Small intestine (tissue), 7 donors: ENCODE data around the gene CBX2. TPM values are rescaled to one million over a fixed set of nuclear protein-coding genes. Genes with fewer than 3 reads are reported as not detected.
"Not testable (repeated sequence)": the region's sequence is repeated elsewhere in the genome, so short reads cannot be mapped to it uniquely, and the experiment has no call there.

Source experiments
- DNase-seq, 2 donors: peaks; one replicate each; pipeline versions ENCODE4 v3.0.0 to v3.0.0-alpha.2; 2013
- FAIRE-seq: peaks from 2 replicates; lab custom pipeline; 2012; peaks lifted over from hg19 to GRCh38; lab: Jason Lieb, UNC
- H3K27ac ChIP-seq, 3 donors: one replicate each; pipeline ENCODE4 v1.5.1; 2013; ENCODE audit warnings: low read length in 2 of 3, mild to moderate bottlenecking in 2 of 3, control low read depth in 1 of 3, inconsistent platforms in 1 of 3, low read depth in 1 of 3, moderate library complexity in 1 of 3
- H3K27me3 ChIP-seq, 3 donors: one replicate each; pipeline ENCODE4 v1.6.1; 2013; ENCODE audit warnings: low read length in 3 of 3, inconsistent platforms in 1 of 3; ENCODE audit not compliant: control insufficient read depth in 3 of 3, insufficient read depth in 3 of 3
- H3K36me3 ChIP-seq, 3 donors: one replicate each; pipeline ENCODE4 v1.6.1; 2013; ENCODE audit warnings: low read length in 3 of 3, inconsistent platforms in 1 of 3, low read depth in 1 of 3, mild to moderate bottlenecking in 1 of 3, moderate library complexity in 1 of 3; ENCODE audit not compliant: control insufficient read depth in 3 of 3, insufficient read depth in 2 of 3
- H3K4me1 ChIP-seq, 3 donors: one replicate each; pipeline ENCODE4 v1.6.1; 2013; ENCODE audit warnings: low read length in 2 of 3, inconsistent platforms in 1 of 3, low read depth in 1 of 3, mild to moderate bottlenecking in 1 of 3, moderate library complexity in 1 of 3; ENCODE audit not compliant: control insufficient read depth in 3 of 3, insufficient read depth in 2 of 3
- H3K4me3 ChIP-seq, 3 donors: one replicate each; pipeline ENCODE4 v1.5.1; 2013; ENCODE audit warnings: low read length in 3 of 3, control low read depth in 1 of 3, inconsistent platforms in 1 of 3, low read depth in 1 of 3, mild to moderate bottlenecking in 1 of 3, moderate library complexity in 1 of 3
- H3K9me3 ChIP-seq, 2 donors: one replicate each; pipeline ENCODE4 v1.6.1; 2013; ENCODE audit warnings: low read depth in 1 of 2, low read length in 1 of 2; ENCODE audit not compliant: control insufficient read depth in 2 of 2, insufficient read depth in 1 of 2
- WGBS, 3 donors: extraction: QIAGEN DNeasy Blood & Tissue Kit; methylation state at CpG; one replicate each; pipeline ENCODE4 v1.1.7; 2013; 5-methylcytosine and 5-hydroxymethylcytosine counted together
- polyA plus RNA-seq, 4 donors: library from polyadenylated mRNA; stranded (reverse) in 3 of 4; unstranded in 1 of 4; fragments of 200-250 nt in 3 of 4; fragments of 120-200 nt in 1 of 4; gene quantifications; one replicate each; pipeline versions ENCODE4 v1.2.1 to v1.2.3, GENCODE V29; 2013
- donor health status: healthy with polysubstance abuse.
- donor health status: control.
- donor health status: control.
- donor health status: Bipolar disorder and iron deficiency.
- donor health status: healthy.

Gene CBX2
- polyA plus RNA-seq, 4 donors, result 0.22 to 12.0 (median 2.1) TPM

- H3K27me3 ChIP-seq, result peaks cover 0 to 32% (median 19%) of the 10 kb centered on the region in 3 donors
- peaks cover 0 to 10% (median 0%) of the 10 kb centered on the region in 3 donors for H3K4me1 ChIP-seq
- H3K9me3 ChIP-seq, result no peaks in the 10 kb centered on the region
- no peak for FAIRE-seq
- H3K36me3 ChIP-seq, result no peaks in the 10 kb centered on the region
- no peak overlapping the region for H3K27ac ChIP-seq
- no peak for DNase-seq
- H3K4me3 ChIP-seq, result no peak overlapping the region
- WGBS, 3 donors, result 61 to 76% (median 61%) methylated on average over 13 of the region's 13 CpGs
Observed at GRCh38 chr17:79752175-79752574, 25.8 kb upstream of the CBX2 start.

DNA sequence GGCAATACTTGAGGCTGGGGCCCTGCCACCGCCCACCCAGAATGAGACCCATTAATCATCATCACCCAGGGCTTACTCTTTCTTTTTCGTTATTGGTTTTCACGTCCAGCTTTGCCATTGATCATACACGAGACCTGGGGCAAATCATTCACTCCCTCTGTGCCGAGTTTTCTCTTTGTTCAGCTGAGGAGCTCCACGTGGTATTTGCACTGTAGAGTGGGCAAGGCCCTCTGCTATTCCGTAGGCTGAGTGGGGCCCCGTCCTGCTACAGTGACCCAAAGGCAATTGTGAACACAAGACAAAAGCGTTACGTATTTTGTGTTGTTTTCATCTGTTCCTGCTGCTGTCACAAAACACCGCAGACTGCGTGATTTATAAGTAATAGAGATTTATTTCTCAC lies 23.6 kb upstream of the CBX2 start:
- Histone ChIP-seq H3K9me3 (no peaks in the 10 kb centered on the region), H3K27me3 (peaks cover 0 to 17% (median 8%) of the 10 kb centered on the region in 3 donors), H3K4me3 (no peak overlapping the region), H3K4me1 (no peaks in the 10 kb centered on the region), H3K27ac (no peak overlapping the region), H3K36me3 (no peaks in the 10 kb centered on the region)
- FAIRE-seq (no peak), DNase-seq (no peak)
- 56 to 72% (median 64%) methylated on average over 12 of the region's 12 CpGs for WGBS, 3 donors

GRCh38 chr17:79754903-79755302 lies 23.0 kb upstream of the CBX2 start:
- H3K4me1 ChIP-seq, H3K36me3 ChIP-seq, H3K4me3 ChIP-seq, H3K27ac ChIP-seq, DNase-seq, FAIRE-seq, H3K9me3 ChIP-seq: not testable (repeated sequence)
- H3K27me3 ChIP-seq, result peaks cover 0 to 12% (median 6%) of the 10 kb centered on the region in 3 donors
- WGBS, 3 donors, result 76 to 89% (median 89%) methylated on average over 9 of the region's 9 CpGs

GRCh38 chr17:79755591-79755990 lies 22.4 kb upstream of the CBX2 start:
- no peak for DNase-seq

DNA sequence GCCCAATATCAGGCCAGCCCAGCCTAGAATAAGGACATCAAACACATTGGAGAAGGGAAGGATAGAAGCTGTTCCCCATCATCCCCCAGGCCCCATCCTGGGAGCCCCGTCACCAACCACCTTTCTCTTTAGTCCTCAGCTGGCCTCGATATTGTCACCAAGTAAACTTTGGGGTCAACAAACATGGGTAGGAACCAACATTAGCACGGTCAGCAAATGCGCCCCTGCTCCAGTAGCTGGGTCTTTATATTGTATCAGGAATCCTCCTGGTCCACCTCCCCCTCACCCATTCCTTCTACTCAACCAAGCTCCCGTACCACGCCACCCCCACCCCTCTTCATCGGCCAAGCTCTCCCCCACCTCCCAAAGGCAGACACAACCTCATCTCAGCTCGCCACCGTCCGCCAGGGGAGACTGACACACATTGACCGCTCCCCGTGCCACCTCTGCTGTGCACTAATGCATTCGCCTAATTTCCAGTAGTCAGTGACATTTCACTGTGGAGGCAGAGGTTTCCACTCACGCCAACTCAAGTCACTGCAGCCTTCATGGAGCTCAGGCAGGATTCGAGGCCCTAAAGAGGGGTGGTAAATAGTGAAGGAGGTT lies 20.7 kb upstream of the CBX2 start:
- H3K4me3 ChIP-seq, result no peak overlapping the region
- DNase-seq (no peak), FAIRE-seq (no peak)
- H3K27ac ChIP-seq, result no peak overlapping the region
- no peaks in the 10 kb centered on the region for H3K9me3 ChIP-seq
- no peaks in the 10 kb centered on the region for H3K36me3 ChIP-seq
- 89 to 94% (median 94%) methylated on average over 15 of the region's 15 CpGs for WGBS, 3 donors
- no peaks in the 10 kb centered on the region for H3K4me1 ChIP-seq
- peaks cover 0 to 3% (median 0%) of the 10 kb centered on the region in 3 donors for H3K27me3 ChIP-seq

More at GRCh38 chr17:79755591-79755990, 22.4 kb upstream of the CBX2 start:
- H3K27ac ChIP-seq, result no peak overlapping the region
- H3K27me3 ChIP-seq, result peaks cover 3 to 9% (median 3%) of the 10 kb centered on the region in 3 donors
- no peaks in the 10 kb centered on the region for H3K4me1 ChIP-seq
- 32 to 84% (median 41%) methylated on average over 14 of the region's 14 CpGs for WGBS, 3 donors
- no peaks in the 10 kb centered on the region for H3K36me3 ChIP-seq
- no peak for FAIRE-seq
- no peaks in the 10 kb centered on the region for H3K9me3 ChIP-seq
- H3K4me3 ChIP-seq, result no peak overlapping the region

- Histone ChIP-seq H3K4me3 (no peak overlapping the region), H3K27me3 (peaks cover 0 to 3% (median 0%) of the 10 kb centered on the region in 3 donors), H3K9me3 (no peaks in the 10 kb centered on the region), H3K4me1 (no peaks in the 10 kb centered on the region), H3K36me3 (no peaks in the 10 kb centered on the region), H3K27ac (no peak overlapping the region)
- FAIRE-seq (no peak), DNase-seq (no peak)
- WGBS, 3 donors, result 84 to 93% (median 91%) methylated on average over 6 of the region's 6 CpGs
Observed at GRCh38 chr17:79758271-79758670, 19.7 kb upstream of the CBX2 start.

DNA sequence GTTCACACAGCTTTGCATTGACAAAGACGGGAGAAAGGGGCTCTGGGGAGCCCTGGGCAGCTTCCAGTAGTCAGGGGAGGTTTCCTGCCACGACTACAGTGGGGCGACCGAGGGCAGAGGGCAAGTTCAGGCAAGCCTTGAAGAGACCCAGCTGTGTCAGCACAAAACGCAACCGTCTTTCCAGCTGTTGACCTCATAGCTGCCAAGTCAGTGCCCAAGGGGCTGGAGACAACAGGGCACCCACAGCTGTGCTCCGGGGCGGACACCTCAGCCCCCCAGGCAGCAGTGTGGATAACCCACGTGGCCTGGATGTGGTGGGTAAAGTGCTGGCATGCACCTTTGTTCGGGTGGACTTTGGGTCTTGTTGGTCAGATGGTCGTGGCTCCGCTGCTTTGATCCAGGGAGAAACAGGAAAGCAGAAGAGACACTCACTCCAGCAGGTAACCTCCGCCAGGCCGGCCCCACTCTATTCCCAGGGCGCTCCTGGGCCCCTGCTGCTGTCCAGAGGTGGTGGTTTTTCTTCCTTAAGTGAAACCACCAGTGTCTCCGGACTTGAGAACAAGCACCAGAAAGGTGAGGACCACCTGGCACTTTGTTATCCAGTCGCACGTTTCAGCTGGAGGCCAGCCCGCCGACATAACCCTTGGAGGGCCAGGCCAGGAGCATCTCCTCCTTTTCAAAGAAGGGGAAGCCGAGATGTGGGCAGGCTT lies 17.6 kb upstream of the CBX2 start:
- Histone ChIP-seq H3K27ac (no peak overlapping the region), H3K27me3 (peaks cover 0 to 3% (median 0%) of the 10 kb centered on the region in 3 donors), H3K4me3 (no peak overlapping the region), H3K36me3 (no peaks in the 10 kb centered on the region), H3K9me3 (no peaks in the 10 kb centered on the region), H3K4me1 (no peaks in the 10 kb centered on the region)
- 75 to 81% (median 79%) methylated on average over 21 of the region's 21 CpGs for WGBS, 3 donors
- DNase-seq (peak in 1 of 2 donors; percentile 17), FAIRE-seq (no peak)

DNA sequence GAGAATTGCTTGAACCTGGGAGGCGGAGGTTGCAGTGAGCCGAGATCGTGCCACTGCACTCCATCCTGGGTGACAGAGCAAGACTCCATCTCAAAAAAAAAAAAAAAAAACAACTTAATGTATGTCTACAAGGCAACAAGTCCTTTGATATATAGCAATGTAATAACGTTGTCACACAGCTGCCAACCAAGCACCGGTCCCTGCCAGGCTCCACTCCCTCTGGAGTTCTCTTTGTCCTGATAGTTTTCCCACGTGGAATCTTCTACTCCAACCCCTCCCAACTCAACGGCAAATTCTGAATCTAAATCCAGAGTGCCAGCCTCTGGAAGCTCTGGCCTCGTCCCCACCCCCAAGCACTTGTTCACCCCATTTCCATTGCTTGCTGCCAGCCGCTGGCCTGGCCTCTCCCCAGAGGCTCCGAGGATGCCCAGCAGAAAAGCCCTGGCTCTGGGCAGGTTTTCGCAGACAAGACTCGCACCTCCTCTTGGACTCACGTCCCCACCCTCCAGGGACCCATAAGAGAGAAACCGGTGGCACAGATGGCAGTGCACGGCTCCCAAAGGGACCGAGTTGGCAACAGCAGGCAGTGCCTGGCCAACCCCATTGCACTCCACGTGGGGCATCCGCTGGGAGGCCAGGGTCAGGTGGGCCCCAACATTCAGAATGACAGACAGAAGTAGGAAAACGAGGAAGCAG lies 15.9 kb upstream of the CBX2 start:
- Histone ChIP-seq H3K27me3 (peaks cover 0 to 3% (median 0%) of the 10 kb centered on the region in 3 donors), H3K36me3 (no peaks in the 10 kb centered on the region), H3K4me3 (no peak overlapping the region), H3K4me1 (no peaks in the 10 kb centered on the region), H3K9me3 (no peaks in the 10 kb centered on the region), H3K27ac (no peak overlapping the region)
- no peak for DNase-seq
- FAIRE-seq, result no peak
- WGBS, 3 donors, result 73 to 83% (median 76%) methylated on average over 17 to 19 of the region's 19 CpGs
